HG03135 (cell line): ENCODE results near the gene SCN2A.

Experiments
- ATAC-seq: cut with Tn5 transposase; IDR thresholded peaks from one replicate; pipeline ENCODE4 v1.9.1; 2021; ENCODE audit warnings: mild to moderate bottlenecking, moderate library complexity; ENCODE audit not compliant: unreplicated experiment

SCN2A gene

GRCh38 chr2:165239230-165239629 lies at the start of gene SCN2A:
Gene SCN2A (plus strand): TSS chr2:165239414. CDS start chr2:165295824, 56,410 bp downstream.
- peak; percentile 77 for ATAC-seq

GRCh38 chr2:165191096-165191728 lies 48.0 kb upstream of the SCN2A start:
- ATAC-seq, result no peak

DNA sequence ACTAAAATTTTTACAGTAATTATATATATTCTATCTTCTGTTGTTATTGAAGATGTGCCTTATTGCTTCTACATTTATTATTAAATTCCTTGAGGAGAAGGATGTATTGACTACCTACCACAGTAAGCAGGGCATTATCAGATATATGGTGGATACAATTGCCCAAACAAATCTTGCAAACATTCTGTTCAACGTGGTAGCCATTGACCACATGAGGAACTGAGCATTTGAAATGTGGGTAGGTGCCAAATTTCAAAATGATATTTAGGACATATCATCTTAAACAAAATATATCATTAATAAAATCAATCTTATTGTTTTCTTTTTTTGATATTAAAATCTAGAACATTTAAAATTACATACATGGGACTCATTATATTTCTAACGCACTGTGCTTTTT lies 46.5 kb upstream of the SCN2A start:
- peak; percentile 39 for ATAC-seq

- peak; percentile 97 for ATAC-seq
Measured at GRCh38 chr2:165193178-165193777, 45.9 kb upstream of the SCN2A start.

DNA sequence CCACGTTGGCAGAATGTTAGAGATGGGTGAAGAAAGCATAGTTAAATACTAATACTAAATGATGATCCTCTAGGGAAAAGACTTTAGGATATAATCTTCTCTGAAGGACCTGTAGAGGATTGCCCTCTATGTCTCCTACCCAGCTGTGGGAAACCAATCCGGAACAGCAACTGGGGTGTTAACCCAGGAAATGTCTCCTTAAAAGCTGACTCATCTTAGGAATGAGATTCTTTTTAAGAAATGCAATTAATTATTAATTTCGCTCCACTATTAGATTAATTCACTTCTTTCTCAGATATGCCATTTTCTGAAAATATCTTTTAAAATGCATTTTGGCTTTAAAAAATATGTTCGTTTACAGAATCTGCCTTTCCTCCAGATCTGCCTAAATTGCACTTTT lies 42.8 kb upstream of the SCN2A start:
- no peak for ATAC-seq

GRCh38 chr2:165197346-165197745 lies 41.9 kb upstream of the SCN2A start:
- no peak for ATAC-seq

DNA sequence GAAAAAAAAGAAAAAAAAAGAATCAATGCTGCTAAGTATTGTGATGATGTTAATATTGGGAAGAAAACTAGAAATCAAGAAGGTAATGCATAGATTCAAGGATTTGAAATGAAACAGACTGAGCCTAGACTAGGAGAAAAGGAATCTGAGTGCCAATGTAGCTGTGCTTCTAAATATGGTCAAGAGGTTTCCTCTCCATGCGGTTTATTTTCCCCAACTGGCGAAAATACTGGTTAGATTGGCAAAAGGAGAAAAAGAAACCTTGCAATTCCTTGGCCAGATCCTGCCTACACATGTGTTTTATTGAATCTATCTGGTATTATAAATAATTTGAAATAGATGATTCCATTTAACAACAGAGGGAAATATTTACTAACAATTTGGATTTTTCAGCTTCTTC lies 41.0 kb upstream of the SCN2A start:
- ATAC-seq, result no peak

- no peak for ATAC-seq
Measured at GRCh38 chr2:165202239-165202638, 37.0 kb upstream of the SCN2A start.

- ATAC-seq, result peak; percentile 50
Measured at GRCh38 chr2:165203689-165204559, 35.3 kb upstream of the SCN2A start, which contains the start of gene SCN3A. Gene SCN3A (minus strand): TSS chr2:165204050. CDS start chr2:165176394, 27,656 bp downstream.

- ATAC-seq, result no peak
Measured at GRCh38 chr2:165205865-165206264, 33.3 kb upstream of the SCN2A start.

- ATAC-seq, result no peak
Measured at GRCh38 chr2:165208094-165208493, 31.1 kb upstream of the SCN2A start.

GRCh38 chr2:165214093-165214492 lies 25.1 kb upstream of the SCN2A start:
- ATAC-seq, result no peak

DNA sequence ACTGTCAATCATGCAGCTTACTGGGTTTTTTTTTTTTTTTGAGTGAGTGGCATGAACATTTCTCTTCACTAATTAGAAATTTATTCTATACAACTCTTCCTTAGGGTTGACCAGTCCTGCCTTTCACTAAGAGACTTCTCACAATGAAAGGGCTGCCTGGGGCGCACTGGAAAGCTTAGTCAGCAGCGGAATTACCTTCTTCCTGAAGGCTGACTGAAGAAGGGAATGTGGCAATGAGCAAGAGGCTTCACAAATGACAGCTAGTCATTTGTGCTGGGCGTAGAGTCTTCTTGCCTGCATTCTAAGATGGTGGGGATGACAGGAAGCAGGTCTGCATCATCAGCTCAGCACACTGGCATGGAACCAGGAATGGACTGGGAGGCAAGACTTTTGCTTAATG lies 19.7 kb upstream of the SCN2A start:
- no peak for ATAC-seq

DNA sequence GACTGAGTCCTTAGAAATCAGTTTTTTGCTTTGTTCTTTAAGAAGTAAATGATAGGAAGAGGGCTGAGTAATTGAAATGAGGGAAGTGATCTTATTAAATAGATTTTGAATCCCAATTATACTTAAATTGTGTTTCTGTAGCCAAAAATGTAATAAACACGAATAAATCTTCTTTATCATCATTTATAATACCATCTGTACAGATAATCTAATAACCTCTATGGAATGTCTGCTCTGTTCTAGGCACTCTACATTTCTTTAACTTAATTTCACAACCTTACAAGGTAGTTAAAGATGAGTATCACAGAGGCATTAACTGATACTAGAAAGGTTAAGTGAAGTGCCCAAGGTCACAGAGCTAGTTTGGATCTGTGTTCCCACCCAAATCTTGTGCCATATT lies 14.3 kb upstream of the SCN2A start:
- ATAC-seq, result no peak

- ATAC-seq, result no peak
Measured at GRCh38 chr2:165227571-165227970, 11.6 kb upstream of the SCN2A start.

DNA sequence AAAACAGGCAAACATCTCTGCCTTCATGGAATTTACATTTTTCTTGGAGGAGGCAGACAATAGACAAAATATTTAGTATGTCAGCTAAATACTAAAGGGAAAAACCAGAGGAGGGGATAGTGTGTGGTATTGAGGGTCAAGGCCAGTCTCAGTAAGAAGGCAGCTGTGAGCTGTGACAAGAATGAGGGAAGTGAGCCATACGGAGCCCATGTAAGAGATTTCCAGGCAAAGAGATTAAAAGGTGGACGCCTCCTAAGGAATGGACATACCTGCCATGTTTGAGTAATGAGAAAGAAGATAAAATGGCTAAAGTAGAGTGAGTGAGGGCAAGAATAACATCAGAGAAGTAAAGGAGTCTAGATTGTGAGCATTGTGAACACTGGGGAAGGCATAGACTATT lies 2.2 kb upstream of the SCN2A start:
- ATAC-seq, result no peak

GRCh38 chr2:165238295-165238694 lies 919 bp upstream of the SCN2A start:
- ATAC-seq, result no peak

DNA sequence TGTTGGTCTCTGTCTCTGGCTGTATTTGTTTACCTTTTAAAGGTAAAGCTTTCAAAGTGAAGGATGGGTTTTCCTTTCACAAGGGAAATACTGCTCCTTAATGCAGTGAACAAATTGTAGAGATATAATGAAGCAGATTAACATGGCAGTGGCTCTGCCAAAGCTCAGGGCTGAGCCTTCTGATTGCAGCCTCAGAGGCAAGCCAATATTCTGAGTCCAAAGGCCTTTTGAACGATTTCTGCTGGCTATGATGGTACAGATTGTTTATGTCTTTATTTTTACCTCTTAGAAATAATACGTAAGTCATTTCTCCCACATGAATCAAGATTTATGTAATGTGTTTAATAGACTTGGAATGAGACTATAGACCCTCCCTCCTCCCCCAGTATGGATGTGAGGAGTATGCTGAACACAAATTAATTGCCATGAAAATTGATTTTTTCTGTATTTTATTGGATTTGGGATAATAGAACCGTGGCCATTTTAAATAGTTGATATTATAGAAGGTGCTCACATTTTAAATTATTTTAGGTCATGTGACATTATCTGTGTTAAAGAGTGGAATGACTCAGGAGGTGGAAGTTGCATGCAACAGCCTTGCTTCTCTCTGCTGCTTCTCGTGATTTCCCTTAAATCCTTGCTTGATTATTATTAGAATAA lies 772 bp downstream of the SCN2A start:
- ATAC-seq, result no peak

GRCh38 chr2:165240916-165241315 lies 1.7 kb downstream of the SCN2A start:
- no peak for ATAC-seq

DNA sequence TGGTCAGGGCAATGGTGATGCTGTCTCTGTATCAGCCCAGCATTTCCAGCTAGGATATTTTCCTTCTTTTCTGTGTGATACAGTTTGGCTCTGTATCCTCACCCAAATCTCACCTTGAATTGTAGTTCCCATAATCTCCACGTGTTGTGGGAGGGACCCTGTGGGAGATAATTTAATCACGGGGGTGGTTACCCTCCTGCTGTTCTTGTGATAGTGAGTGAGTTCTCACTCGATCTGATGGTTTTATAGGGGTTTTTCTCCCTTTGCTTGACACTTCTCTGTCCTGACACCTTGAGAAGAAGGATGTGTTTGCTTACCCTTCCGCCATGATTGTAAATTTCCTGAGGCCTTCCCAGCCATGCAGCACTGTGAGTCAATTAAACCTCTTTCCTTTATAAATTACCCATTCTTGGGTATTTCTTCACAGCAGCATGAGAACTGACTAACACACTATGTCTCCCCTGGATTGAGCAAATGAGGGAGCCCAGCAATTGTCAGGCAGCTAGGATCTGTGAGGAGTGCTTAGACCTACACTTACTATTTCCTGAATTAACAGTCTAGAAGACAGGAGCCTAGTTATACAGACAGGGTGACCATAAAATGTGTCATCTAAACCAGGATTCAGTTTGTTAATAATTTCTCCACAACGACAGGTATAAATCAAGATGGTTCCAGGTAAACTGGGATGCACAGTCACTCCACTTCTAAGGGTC lies 6.0 kb downstream of the SCN2A start:
- no peak for ATAC-seq

DNA sequence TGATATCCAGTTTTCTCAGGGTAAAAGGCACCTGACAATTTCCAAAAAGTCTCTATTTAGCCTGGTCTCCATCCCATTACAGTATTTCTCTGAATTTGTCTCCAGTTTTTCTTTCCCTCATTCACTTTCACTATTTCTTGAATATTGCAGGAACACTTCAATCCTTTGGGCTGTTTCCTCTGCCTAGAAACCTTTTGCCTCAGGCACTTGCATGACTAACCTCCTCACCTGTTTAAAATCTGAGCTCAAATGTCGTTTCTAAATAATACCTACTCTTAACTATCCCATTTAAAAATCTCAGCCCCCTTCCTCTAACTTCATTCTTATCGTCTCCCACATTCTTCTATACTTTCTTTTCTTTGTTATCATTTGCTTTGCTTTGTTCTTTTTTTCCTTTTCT lies 9.0 kb downstream of the SCN2A start:
- no peak for ATAC-seq
